Measurements from ENCODE around the gene RABGAP1L. TPM values are rescaled to one million over a fixed set of nuclear protein-coding genes. Genes with fewer than 3 reads are reported as not detected.
A peak's percentile ranks its signal among the peaks of the same experiment; 100 is the strongest.
"Not testable (repeated sequence)": the region's sequence is repeated elsewhere in the genome, so short reads cannot be mapped to it uniquely, and the experiment has no call there.

RABGAP1L gene
- total and polyA plus RNA-seq, 7 experiments from 2014 or later, result 38.4 to 97.4 (median 55.1) TPM

DNA sequence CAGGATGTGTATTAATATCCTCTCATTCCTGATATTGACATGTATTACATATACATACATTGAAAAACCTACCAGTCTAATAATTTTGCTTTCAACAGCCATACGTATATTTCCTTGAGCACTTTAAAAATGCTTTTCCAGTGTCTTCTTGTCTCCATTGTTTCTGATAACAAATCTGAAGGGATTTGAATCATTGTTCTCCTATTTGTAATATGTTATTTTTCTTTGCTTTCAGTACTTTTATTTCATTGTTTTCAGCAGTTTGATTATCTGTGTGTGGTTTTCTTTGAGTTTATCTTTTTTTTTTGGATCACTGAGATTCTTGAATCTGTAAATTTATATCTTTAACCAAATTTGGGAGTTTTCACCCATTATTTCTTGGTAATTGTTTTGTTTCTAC is 65.3 kb downstream of the RABGAP1L start:
- Mint-ChIP-seq H3K27me3 (no peaks in the 10 kb centered on the region), H3K4me1 (peaks cover 0 to 13% (median 5%) of the 10 kb centered on the region in 7 donors), H3K4me3 (no peak overlapping the region), H3K27ac (no peak overlapping the region), H3K36me3 (peaks cover 16 to 57% (median 55%) of the 10 kb centered on the region in 5 donors), H3K9me3 (peaks cover 0 to 4% (median 0%) of the 10 kb centered on the region in 11 donors)
- ChIA-PET CTCF (no interaction called here), POLR2A (no interaction called here)
- Histone ChIP-seq H3K27me3 (ENCODE audit: control insufficient read depth in 2 of 2, insufficient read depth in 2 of 2, low read length in 2 of 2) (no peaks in the 10 kb centered on the region), H3K27ac (ENCODE audit: low read depth, low read length) (no peak overlapping the region), H3K4me3 (ENCODE audit: low read length) (no peak overlapping the region), H3K9me3 (ENCODE audit: control insufficient read depth in 2 of 3, low read length in 3 of 3) (no peaks in the 10 kb centered on the region), H3K36me3 (ENCODE audit: control insufficient read depth in 2 of 3, insufficient read depth in 3 of 3, low read length in 3 of 3) (peaks cover 0 to 12% (median 0%) of the 10 kb centered on the region in 3 experiments), H3K4me1 (ENCODE audit: control insufficient read depth in 2 of 2, insufficient read depth in 2 of 2, low read length in 2 of 2) (peaks cover 0 to 3% of the 10 kb centered on the region in 2 donors)
- ATAC-seq (no peak), DNase-seq (no peak)
- intact Hi-C loops (cut with micrococcal nuclease), result no loop called here

- peaks cover 0 to 4% (median 0%) of the 10 kb centered on the region in 11 donors for H3K9me3 Mint-ChIP-seq
- H3K4me1 ChIP-seq (ENCODE audit: control insufficient read depth in 2 of 2, insufficient read depth in 2 of 2, low read length in 2 of 2), result peaks cover 0 to 3% of the 10 kb centered on the region in 2 donors
- no peaks in the 10 kb centered on the region for H3K27me3 ChIP-seq (ENCODE audit: control insufficient read depth in 2 of 2, insufficient read depth in 2 of 2, low read length in 2 of 2)
- ChIA-PET CTCF (no interaction called here), POLR2A (no interaction called here)
- DNase-seq (no peak), ATAC-seq (no peak)
- H3K4me3 ChIP-seq (ENCODE audit: low read length), result no peak overlapping the region
- H3K4me1 Mint-ChIP-seq, result peaks cover 0 to 13% (median 5%) of the 10 kb centered on the region in 7 donors
- H3K27ac Mint-ChIP-seq, result peak overlapping the region in 3 of 9 donors; percentile 27 to 64 (median 30)
- no peak overlapping the region for H3K4me3 Mint-ChIP-seq
- H3K36me3 Mint-ChIP-seq, result peaks cover 16 to 61% (median 60%) of the 10 kb centered on the region in 5 donors
- no peaks in the 10 kb centered on the region for H3K9me3 ChIP-seq (ENCODE audit: control insufficient read depth in 2 of 3, low read length in 3 of 3)
- H3K27me3 Mint-ChIP-seq, result no peaks in the 10 kb centered on the region
- no peak overlapping the region for H3K27ac ChIP-seq (ENCODE audit: low read depth, low read length)
- intact Hi-C loops (cut with micrococcal nuclease), result no loop called here
- peaks cover 0 to 12% (median 0%) of the 10 kb centered on the region in 3 experiments for H3K36me3 ChIP-seq (ENCODE audit: control insufficient read depth in 2 of 3, insufficient read depth in 3 of 3, low read length in 3 of 3)
Observed at GRCh38 chr1:174225499-174226204, 66.3 kb downstream of the RABGAP1L start.

DNA sequence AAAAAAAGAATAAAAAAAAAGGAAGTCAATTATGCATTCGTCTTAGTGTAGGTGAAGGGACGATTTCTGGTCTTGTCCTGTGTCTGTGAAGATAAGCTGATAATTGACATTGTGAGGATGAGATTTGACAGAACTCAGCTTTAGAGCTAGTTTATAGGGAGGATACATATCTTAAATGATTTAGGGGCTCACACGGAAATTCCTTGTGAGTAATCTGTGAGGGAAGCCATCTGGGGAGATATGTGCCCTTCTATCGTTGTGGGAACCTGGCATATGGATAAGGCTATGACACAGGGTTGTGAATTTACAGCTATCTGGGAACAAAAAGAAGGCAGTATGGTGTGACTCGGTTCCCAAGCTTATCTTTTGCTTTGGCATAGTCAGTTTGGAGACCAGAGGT is 71.1 kb downstream of the RABGAP1L start:
- H3K4me1 ChIP-seq (ENCODE audit: control insufficient read depth in 2 of 2, insufficient read depth in 2 of 2, low read length in 2 of 2), result peaks cover 0 to 2% of the 10 kb centered on the region in 2 donors
- CTCF ChIA-PET, result no interaction called here
- POLR2A ChIA-PET, result interaction anchor here (0.7 kb wide), 1 partner anchor 65 kb away, joined by 4 read pairs; no protein-coding TSS in a partner anchor
- Mint-ChIP-seq H3K36me3 (peaks cover 17 to 53% (median 49%) of the 10 kb centered on the region in 5 donors), H3K4me1 (peaks cover 0 to 20% (median 8%) of the 10 kb centered on the region in 7 donors), H3K9me3 (peaks cover 0 to 16% (median 7%) of the 10 kb centered on the region in 11 donors), H3K27me3 (no peaks in the 10 kb centered on the region), H3K4me3 (no peak overlapping the region), H3K27ac (no peak overlapping the region)
- H3K27me3 ChIP-seq (ENCODE audit: control insufficient read depth in 2 of 2, insufficient read depth in 2 of 2, low read length in 2 of 2), result no peaks in the 10 kb centered on the region
- no peak overlapping the region for H3K27ac ChIP-seq (ENCODE audit: low read depth, low read length)
- no peak overlapping the region for H3K4me3 ChIP-seq (ENCODE audit: low read length)
- peaks cover 0 to 19% (median 0%) of the 10 kb centered on the region in 3 experiments for H3K36me3 ChIP-seq (ENCODE audit: control insufficient read depth in 2 of 3, insufficient read depth in 3 of 3, low read length in 3 of 3)
- intact Hi-C loops (cut with micrococcal nuclease), result no loop called here
- ATAC-seq, result no peak
- DNase-seq, result no peak
- H3K9me3 ChIP-seq (ENCODE audit: control insufficient read depth in 2 of 3, low read length in 3 of 3), result no peaks in the 10 kb centered on the region

DNA sequence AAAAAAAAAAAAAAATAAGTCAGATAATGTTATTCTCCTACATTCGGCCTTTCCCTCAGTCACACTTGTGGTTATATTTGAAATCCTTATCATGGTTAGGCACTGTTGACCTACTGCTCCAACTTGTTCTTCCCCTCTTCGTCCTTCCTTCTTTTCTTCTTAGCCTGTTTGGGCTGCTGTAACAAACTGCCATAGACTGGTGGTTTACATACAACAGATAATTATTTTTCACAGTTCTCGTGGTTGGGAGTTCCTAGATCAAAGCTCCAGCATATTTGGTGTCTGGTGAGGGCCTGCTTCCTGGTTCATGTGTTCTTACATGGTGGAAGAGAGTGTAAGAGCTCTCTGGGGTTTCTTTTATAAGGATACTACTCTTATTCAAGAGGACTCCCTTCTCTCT is 73.4 kb downstream of the RABGAP1L start:
- ChIA-PET POLR2A (no interaction called here), CTCF (no interaction called here)
- no peaks in the 10 kb centered on the region for H3K9me3 ChIP-seq (ENCODE audit: control insufficient read depth in 2 of 3, low read length in 3 of 3)
- no peak overlapping the region for H3K4me3 ChIP-seq (ENCODE audit: low read length)
- peaks cover 0 to 16% (median 7%) of the 10 kb centered on the region in 11 donors for H3K9me3 Mint-ChIP-seq
- H3K27ac ChIP-seq (ENCODE audit: low read depth, low read length), result no peak overlapping the region
- peaks cover 0 to 7% (median 0%) of the 10 kb centered on the region in 7 donors for H3K4me1 Mint-ChIP-seq
- no peaks in the 10 kb centered on the region for H3K4me1 ChIP-seq (ENCODE audit: control insufficient read depth in 2 of 2, insufficient read depth in 2 of 2, low read length in 2 of 2)
- H3K36me3 Mint-ChIP-seq, result peaks cover 17 to 42% (median 34%) of the 10 kb centered on the region in 5 donors
- no peak overlapping the region for H3K27ac Mint-ChIP-seq
- intact Hi-C loops (cut with micrococcal nuclease), result no loop called here
- H3K27me3 Mint-ChIP-seq, result no peaks in the 10 kb centered on the region
- H3K4me3 Mint-ChIP-seq, result no peak overlapping the region
- peaks cover 0 to 16% (median 0%) of the 10 kb centered on the region in 3 experiments for H3K36me3 ChIP-seq (ENCODE audit: control insufficient read depth in 2 of 3, insufficient read depth in 3 of 3, low read length in 3 of 3)
- DNase-seq, result no peak
- no peak for ATAC-seq
- no peaks in the 10 kb centered on the region for H3K27me3 ChIP-seq (ENCODE audit: control insufficient read depth in 2 of 2, insufficient read depth in 2 of 2, low read length in 2 of 2)

DNA sequence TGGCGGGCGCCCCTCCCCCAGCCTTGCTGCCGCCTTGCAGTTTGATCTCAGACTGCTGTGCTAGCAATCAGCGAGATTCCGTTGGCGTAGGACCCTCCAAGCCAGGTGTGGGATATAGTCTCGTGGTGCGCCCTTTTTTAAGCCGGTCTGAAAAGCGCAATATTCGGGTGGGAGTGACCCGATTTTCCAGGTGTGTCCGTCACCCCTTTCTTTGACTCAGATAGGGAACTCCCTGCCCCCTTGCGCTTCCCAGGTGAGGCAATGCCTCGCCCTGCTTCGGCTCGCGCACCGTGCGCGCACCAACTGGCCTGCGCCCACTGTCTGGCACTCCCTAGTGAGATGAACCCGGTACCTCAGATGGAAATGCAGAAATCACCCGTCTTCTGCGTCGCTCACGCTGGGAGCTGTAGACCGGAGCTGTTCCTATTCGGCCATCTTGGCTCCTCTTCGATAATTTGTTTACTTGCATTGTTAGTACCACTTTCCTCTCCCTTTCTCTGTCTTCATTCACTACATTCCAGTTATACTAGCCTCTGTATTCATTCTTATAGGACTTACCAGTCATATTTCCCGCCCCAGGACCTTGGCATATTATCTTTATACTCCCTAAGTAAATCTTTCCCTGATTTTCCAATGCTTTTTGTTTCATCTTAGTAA is 79.7 kb downstream of the RABGAP1L start:
- H3K4me1 ChIP-seq (ENCODE audit: control insufficient read depth in 2 of 2, insufficient read depth in 2 of 2, low read length in 2 of 2); DNase-seq; H3K4me1 Mint-ChIP-seq; H3K4me3 Mint-ChIP-seq; ATAC-seq; H3K27ac ChIP-seq (ENCODE audit: low read depth, low read length); H3K4me3 ChIP-seq (ENCODE audit: low read length); CTCF ChIA-PET; H3K36me3 ChIP-seq (ENCODE audit: control insufficient read depth in 2 of 3, insufficient read depth in 3 of 3, low read length in 3 of 3); H3K27me3 ChIP-seq (ENCODE audit: control insufficient read depth in 2 of 2, insufficient read depth in 2 of 2, low read length in 2 of 2); H3K27me3 Mint-ChIP-seq; H3K27ac Mint-ChIP-seq; intact Hi-C loops (cut with micrococcal nuclease); H3K9me3 ChIP-seq (ENCODE audit: control insufficient read depth in 2 of 3, low read length in 3 of 3); POLR2A ChIA-PET; H3K9me3 Mint-ChIP-seq: not testable (repeated sequence)
- H3K36me3 Mint-ChIP-seq, result peaks cover 4 to 38% (median 10%) of the 10 kb centered on the region in 5 donors

DNA sequence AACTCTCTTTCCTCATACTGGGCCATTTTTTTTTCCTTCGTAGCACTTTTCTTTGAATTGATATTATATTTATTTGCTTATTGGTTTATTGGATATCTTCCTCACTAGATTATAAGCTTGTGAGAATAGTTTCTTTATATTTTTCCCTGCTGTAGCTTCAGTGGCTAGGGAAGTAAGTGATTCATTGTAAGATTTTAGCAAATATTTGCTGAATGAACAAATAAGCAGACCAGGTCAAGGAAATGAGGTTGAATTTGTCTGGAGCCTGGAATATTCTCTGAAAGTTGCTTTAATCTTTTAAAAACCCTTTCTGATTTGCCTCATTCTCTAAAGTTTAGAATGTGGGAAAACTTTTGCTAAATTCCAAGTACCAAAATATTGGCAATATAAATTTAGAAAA is 80.2 kb downstream of the RABGAP1L start:
- Mint-ChIP-seq H3K36me3 (peaks cover 4 to 44% (median 13%) of the 10 kb centered on the region in 5 donors), H3K9me3 (no peaks in the 10 kb centered on the region), H3K27me3 (no peaks in the 10 kb centered on the region), H3K4me3 (no peak overlapping the region), H3K27ac (no peak overlapping the region), H3K4me1 (peaks cover 0 to 7% (median 4%) of the 10 kb centered on the region in 7 donors)
- peaks cover 0 to 8% (median 7%) of the 10 kb centered on the region in 3 experiments for H3K36me3 ChIP-seq (ENCODE audit: control insufficient read depth in 2 of 3, insufficient read depth in 3 of 3, low read length in 3 of 3)
- ChIA-PET POLR2A (no interaction called here), CTCF (no interaction called here)
- H3K4me3 ChIP-seq (ENCODE audit: low read length), result no peak overlapping the region
- no peak for DNase-seq
- H3K9me3 ChIP-seq (ENCODE audit: control insufficient read depth in 2 of 3, low read length in 3 of 3), result no peaks in the 10 kb centered on the region
- H3K4me1 ChIP-seq (ENCODE audit: control insufficient read depth in 2 of 2, insufficient read depth in 2 of 2, low read length in 2 of 2), result no peaks in the 10 kb centered on the region
- no peaks in the 10 kb centered on the region for H3K27me3 ChIP-seq (ENCODE audit: control insufficient read depth in 2 of 2, insufficient read depth in 2 of 2, low read length in 2 of 2)
- ATAC-seq, result no peak
- intact Hi-C loops (cut with micrococcal nuclease), result no loop called here
- H3K27ac ChIP-seq (ENCODE audit: low read depth, low read length), result no peak overlapping the region

Measured in naive thymus-derived CD4-positive, alpha-beta T cell (primary cell).